ENCODE measurements around the gene GLRX2. TPM values are rescaled to one million over a fixed set of nuclear protein-coding genes. Genes with fewer than 3 reads are reported as not detected.

The GLRX2 gene
- 2.7 TPM for total RNA-seq

DNA sequence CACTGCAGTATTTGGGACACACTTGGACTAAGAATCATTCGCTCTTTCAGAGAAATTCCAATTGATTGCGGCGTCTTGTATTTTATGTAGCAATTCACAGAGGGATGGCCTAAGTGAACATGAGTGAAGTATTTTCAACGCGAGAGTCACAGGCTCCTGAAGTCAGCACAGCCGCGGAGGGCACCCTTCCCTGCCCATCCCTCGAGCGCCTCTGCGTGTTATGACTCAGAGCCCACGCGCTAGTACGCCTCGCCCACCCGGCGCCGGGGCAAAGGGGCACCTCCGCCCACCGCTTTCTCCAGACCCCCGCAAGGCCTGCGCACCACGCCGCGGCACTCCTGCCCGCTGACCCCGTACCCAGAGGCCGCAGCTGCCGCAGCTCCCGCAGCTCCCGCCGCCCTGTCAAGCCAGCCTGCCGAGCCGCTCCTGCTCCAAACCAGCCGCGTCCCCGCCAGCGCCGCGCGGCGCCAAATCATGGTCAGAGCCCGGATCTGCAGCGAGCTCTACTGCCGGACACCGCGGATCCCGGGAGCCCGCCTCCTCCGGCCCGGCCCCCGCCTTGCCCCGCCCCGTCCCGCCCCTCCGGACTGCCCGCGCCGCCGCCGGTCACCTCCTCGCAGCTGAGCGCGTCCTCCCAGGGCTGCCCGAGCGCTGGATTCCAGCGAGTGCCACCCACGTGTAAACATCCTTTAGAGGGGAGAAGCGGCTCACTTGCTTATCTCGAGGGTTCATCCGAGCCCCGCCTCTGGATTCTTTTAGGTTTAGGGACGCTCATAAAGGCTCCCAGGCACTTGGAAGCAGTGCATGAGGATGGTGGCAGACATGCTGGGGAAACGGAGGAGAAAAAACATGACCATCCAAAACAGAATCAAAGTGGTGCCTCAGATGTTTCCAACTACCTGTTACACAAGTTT lies at the start of gene GLRX2:
Gene GLRX2, minus strand, starts transcription at position 508 of the 914 bp plus-strand sequence. Its CDS starts 32 bp downstream, at position 476.
- H3K9me3 ChIP-seq: no peaks in the 10 kb centered on the region
- peak within 1 kb of the TSS; percentile 70 for H3K4me3 ChIP-seq
- peak within 1 kb of the TSS; percentile 79 for H3K27ac ChIP-seq
- peak in 1 of 2 donors; percentile 93 for DNase-seq (ENCODE audit: extremely low spot score in 2 of 2)
- TF ChIP-seq POLR2AphosphoS5 (IDR thresholded peaks at IDR 0.05; ENCODE audit: insufficient read depth in 1 of 2, low read depth in 1 of 2): peak in 1 of 2 donors; percentile 54
- TF ChIP-seq POLR2A (IDR thresholded peaks at IDR 0.05): peak in 1 of 2 donors; percentile 57
- TF ChIP-seq, protein P1, sequence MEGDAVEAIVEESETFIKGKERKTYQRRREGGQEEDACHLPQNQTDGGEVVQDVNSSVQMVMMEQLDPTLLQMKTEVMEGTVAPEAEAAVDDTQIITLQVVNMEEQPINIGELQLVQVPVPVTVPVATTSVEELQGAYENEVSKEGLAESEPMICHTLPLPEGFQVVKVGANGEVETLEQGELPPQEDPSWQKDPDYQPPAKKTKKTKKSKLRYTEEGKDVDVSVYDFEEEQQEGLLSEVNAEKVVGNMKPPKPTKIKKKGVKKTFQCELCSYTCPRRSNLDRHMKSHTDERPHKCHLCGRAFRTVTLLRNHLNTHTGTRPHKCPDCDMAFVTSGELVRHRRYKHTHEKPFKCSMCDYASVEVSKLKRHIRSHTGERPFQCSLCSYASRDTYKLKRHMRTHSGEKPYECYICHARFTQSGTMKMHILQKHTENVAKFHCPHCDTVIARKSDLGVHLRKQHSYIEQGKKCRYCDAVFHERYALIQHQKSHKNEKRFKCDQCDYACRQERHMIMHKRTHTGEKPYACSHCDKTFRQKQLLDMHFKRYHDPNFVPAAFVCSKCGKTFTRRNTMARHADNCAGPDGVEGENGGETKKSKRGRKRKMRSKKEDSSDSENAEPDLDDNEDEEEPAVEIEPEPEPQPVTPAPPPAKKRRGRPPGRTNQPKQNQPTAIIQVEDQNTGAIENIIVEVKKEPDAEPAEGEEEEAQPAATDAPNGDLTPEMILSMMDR (IDR thresholded peaks at IDR 0.05): no peak
- peaks cover 19% of the 10 kb centered on the region for H3K4me1 ChIP-seq
- intact Hi-C loops (cut with DNase I): loop anchor here (2.0 to 5.0 kb wide), 2 partner anchors 16 to 43 kb away; no protein-coding TSS in a partner anchor
- H3K36me3 ChIP-seq: peaks cover 0 to 5% of the 10 kb centered on the region in 2 donors
- H3K27me3 ChIP-seq: no peaks in the 10 kb centered on the region

DNA sequence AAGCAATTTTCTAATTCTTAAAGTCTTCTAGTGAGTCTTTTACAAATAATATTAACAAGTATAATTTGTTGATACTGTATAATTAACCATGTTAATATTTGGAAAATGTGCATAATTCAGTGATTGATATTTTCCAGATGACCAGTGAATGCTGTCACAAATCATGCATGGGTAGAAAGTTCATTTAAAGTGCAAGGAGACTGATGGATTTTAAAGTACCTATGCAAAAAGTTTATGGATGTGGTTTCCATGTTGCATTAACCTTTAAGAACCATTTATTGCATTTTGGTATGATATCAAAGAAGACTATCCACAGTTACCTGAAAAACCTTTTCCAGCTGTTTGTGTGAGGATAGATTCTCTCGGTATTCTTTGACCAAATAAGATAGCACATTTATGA lies 39.8 kb upstream of the GLRX2 start:
- H3K36me3 ChIP-seq: peaks cover 0 to 25% of the 10 kb centered on the region in 2 donors

DNA sequence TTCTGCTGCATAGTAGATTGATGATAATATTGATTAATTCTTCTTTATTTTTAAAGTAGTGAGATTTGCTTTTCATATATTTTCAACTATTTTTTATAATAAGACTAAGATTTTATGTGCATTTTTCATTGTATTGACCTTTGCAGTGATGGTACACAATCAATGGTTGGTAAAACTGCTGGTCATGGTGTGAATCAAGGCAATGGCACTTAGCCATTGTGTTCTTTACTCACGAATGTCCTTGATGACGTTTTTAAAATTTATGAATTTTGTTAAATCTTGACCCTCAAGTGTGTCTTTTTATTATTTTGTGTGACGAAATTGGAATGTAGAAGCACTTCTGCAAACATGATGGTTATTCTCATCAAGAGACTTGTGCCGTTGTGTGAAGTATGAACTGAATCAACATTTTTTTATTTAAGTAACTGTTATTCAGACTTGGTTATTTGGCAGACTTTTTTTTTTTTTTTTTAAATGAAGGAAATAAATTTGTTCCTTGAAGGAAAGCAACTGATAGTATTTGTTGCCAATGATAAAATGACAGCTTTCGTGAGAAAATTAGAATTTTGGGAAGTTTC lies 39.2 kb upstream of the GLRX2 start:
- Histone ChIP-seq H3K4me3 (no peak overlapping the region), H3K36me3 (peaks cover 0 to 21% of the 10 kb centered on the region in 2 donors), H3K27ac (no peak overlapping the region), H3K4me1 (no peaks in the 10 kb centered on the region), H3K9me3 (no peaks in the 10 kb centered on the region), H3K27me3 (no peaks in the 10 kb centered on the region)
- TF ChIP-seq POLR2AphosphoS5 (IDR thresholded peaks at IDR 0.05; ENCODE audit: insufficient read depth in 1 of 2, low read depth in 1 of 2): no peak
- TF ChIP-seq, protein P1 (IDR thresholded peaks at IDR 0.05): no peak
- no peak for TF ChIP-seq POLR2A (IDR thresholded peaks at IDR 0.05)
- DNase-seq (ENCODE audit: extremely low spot score in 2 of 2): no peak
- intact Hi-C loops (cut with DNase I): no loop called here

More for the DNA sequence above, 39.8 kb upstream of the GLRX2 start:
- Histone ChIP-seq H3K9me3 (no peaks in the 10 kb centered on the region), H3K27me3 (no peaks in the 10 kb centered on the region), H3K4me1 (no peaks in the 10 kb centered on the region), H3K27ac (no peak overlapping the region), H3K4me3 (no peak overlapping the region)
- no peak for TF ChIP-seq POLR2A (IDR thresholded peaks at IDR 0.05)
- no peak for TF ChIP-seq POLR2AphosphoS5 (IDR thresholded peaks at IDR 0.05; ENCODE audit: insufficient read depth in 1 of 2, low read depth in 1 of 2)
- TF ChIP-seq, protein P1 (IDR thresholded peaks at IDR 0.05): no peak
- intact Hi-C loops (cut with DNase I): no loop called here
- no peak for DNase-seq (ENCODE audit: extremely low spot score in 2 of 2)

DNA sequence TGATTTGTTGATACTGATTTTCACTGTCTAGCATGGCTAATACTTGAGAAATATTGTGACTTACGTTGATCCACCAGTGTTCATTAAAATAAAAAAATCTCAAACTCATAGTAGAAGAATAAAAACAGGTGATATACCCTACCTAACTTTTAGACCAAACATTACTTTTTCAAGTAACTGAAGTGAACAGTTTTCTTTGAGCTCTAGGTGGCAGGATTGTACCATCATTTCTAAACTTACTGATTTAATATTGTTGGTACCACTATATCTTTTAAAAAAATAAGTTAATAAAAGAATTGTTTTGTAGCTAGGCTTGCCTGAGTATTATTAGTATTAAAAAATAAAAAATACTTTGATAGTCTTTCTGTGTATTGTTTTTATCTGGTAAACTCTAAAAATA lies 38.1 kb upstream of the GLRX2 start:
- Histone ChIP-seq H3K9me3 (no peaks in the 10 kb centered on the region), H3K36me3 (peaks cover 0 to 22% of the 10 kb centered on the region in 2 donors), H3K4me3 (no peak overlapping the region), H3K27ac (no peak overlapping the region), H3K27me3 (no peaks in the 10 kb centered on the region), H3K4me1 (no peaks in the 10 kb centered on the region)
- no peak for DNase-seq (ENCODE audit: extremely low spot score in 2 of 2)
- intact Hi-C loops (cut with DNase I): no loop called here
- TF ChIP-seq, protein P1 (IDR thresholded peaks at IDR 0.05): no peak

All from vagina (tissue), 2 donors.